ENCODE measurements around the gene TRPM3.
"Not testable (repeated sequence)": the region's sequence is repeated elsewhere in the genome, so short reads cannot be mapped to it uniquely, and the experiment has no call there.

Gene TRPM3

DNA sequence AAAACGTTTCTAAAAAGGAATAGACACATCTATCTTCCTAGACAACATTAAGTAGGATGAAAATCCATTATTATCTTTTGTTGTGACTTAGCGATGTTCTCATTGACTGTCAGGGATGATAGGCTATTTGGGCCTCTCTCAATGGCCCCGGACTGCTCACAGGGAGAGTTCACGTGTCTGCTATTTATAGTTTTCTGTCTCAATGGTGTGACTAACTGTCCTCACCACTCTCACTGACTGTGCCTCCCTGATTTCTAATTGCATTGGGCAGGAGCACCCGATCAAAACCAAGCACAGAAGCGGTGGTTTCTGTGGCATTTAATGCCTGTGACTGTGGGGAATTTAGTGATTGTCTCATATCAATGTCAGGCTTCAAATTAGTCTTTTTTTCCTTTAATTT is 420.3 kb downstream of the TRPM3 start:
- no peak for DNase-seq

- DNase-seq: no peak
Measured at GRCh38 chr9:70696694-70697335, 424.6 kb downstream of the TRPM3 start.

DNA sequence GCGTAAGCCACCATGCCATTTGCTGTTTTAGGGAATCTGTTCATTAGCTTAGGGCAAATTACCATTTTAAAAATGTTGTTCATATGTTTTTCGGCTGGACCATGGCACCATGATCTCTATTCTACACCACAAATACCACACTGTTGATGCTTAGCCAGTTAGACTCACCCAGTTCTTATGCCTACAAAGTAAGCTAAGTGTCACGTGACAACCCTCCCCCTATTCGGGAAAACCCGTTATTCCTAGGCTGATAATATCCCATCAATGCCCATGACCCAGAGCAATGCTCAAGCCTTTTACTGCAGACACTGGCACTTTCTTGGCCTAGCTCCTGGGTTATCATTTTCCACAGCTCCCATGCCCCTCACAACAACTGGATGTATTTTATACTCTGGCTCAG is 426.7 kb downstream of the TRPM3 start:
- DNase-seq: no peak

DNA sequence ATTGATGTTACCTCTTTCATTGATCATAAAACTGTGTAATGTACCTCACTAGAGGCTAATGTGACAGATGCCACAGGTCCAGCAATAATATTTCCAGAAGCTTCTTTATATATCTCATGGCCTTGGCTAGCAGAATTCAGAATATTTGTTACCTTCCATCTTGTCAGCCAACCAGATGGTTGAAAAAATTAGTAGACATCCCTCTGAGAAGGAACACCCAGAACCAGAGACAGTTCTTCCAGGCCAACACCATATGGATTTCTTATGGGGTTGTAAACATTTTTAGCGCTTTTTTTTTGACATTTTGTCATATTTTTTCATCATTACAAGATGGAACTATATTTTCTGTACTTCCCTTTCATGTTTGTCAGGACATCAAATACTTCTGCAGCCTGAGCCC is 428.2 kb downstream of the TRPM3 start:
- no peak for DNase-seq

DNA sequence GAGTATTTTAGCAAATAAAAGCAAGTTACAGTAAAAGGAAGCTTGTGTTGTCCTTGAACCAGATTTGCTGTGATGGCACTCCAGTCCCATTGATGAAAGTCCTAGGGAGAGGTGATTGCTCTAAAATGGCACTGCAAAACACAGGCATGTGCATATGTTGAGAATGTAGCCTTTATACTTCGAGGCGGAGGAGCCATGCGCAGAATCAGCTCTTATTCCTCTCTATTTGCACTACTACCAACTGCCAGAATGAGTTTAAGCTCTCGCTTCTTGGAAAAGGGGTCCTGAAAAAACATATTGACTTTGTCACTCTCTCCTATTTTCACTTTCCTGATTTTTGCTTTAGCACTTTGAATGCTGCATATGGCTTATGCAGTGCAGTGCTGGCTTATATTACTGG is 429.0 kb downstream of the TRPM3 start:
- DNase-seq: no peak

GRCh38 chr9:70688704-70689103 is 432.7 kb downstream of the TRPM3 start:
- no peak for DNase-seq

GRCh38 chr9:70683841-70684240 is 437.6 kb downstream of the TRPM3 start:
- DNase-seq: no peak

- DNase-seq: no peak
Measured at GRCh38 chr9:70682298-70682697, 439.1 kb downstream of the TRPM3 start.

- no peak for DNase-seq
Measured at GRCh38 chr9:70679845-70680244, 441.6 kb downstream of the TRPM3 start.

GRCh38 chr9:70678153-70678552 is 443.3 kb downstream of the TRPM3 start:
- DNase-seq: no peak

DNA sequence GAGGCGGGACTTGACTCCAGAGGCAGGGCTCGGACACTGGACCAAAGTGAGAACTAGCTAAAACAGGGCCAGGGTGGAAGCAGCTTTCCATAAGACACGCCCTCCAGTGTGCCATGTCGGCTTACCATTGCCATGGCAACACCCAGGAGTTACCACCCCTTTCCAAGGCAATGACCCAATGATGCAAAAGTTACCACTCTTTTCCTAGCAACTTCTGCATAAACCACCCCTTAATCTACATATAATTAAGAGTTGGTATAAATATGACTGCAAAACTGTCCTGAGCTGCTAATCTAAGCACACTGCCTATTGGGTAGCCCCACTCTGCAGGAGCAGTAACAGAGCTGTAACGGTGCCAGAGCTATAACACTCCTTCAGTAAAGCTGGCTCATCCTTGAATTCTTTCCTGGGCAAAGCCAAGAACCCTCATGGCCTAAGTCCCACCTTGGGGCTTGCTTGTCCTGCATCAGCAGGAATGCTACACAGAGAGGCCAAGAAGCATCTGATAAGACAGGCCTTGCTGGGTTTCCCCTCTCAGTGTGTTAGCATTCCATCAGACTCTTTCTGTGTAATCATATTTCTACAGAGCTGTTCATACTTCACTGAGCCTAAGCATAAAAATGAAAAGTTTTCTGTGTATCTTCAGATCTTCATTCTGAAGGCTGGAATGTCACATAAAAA is 444.2 kb downstream of the TRPM3 start:
- no peak for DNase-seq

- no peak for DNase-seq
Measured at GRCh38 chr9:70675868-70676370, 445.5 kb downstream of the TRPM3 start.

DNA sequence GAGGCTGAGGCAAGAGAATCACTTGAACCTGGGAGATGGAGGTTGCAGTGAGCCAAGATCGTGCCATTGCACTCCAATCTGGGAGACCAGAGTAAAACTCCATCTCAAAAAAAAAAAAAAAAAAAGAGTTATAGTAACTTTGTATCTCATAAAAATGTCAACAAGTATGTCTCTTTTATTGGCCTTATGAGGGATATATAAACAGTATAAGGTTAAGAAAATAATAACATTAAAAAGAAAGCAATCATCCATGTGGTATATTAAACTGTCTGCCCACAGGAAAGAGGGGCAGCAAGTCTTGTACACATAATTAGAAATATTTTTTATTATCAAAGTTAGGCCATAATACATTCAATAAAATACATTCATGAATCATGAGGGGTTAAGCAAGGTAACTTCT is 447.6 kb downstream of the TRPM3 start:
- DNase-seq: no peak

- DNase-seq: no peak
Measured at GRCh38 chr9:70672161-70672649, 449.2 kb downstream of the TRPM3 start.

- DNase-seq: no peak
Measured at GRCh38 chr9:70668751-70669150, 452.7 kb downstream of the TRPM3 start.

- no peak for DNase-seq
Measured at GRCh38 chr9:70658765-70659164, 462.7 kb downstream of the TRPM3 start.

GRCh38 chr9:70656281-70656680 is 465.1 kb downstream of the TRPM3 start:
- DNase-seq: no peak

- DNase-seq: no peak
Measured at GRCh38 chr9:70654144-70654543, 467.3 kb downstream of the TRPM3 start.

GRCh38 chr9:70644627-70645026 is 476.8 kb downstream of the TRPM3 start:
- not testable (repeated sequence) for DNase-seq

DNA sequence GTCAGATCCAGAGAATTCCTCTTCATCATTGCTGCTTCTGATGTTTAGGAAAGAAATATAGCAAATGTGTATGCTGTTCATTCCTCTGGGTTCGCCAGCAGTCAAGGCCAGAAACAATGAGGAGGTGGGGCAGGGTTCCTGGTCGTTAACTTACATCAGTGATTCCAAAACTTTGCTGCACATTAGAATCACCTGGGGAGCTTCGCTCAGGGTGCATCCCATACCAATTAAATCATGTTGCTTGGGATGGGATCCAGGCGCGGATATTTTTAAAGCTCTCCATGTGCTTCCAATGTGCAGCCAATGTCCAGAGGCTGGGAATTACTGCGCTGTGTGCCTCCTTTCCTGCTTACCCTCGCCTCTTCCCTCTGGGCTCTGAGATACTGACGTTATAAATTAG is 479.1 kb downstream of the TRPM3 start:
- DNase-seq: no peak

DNA sequence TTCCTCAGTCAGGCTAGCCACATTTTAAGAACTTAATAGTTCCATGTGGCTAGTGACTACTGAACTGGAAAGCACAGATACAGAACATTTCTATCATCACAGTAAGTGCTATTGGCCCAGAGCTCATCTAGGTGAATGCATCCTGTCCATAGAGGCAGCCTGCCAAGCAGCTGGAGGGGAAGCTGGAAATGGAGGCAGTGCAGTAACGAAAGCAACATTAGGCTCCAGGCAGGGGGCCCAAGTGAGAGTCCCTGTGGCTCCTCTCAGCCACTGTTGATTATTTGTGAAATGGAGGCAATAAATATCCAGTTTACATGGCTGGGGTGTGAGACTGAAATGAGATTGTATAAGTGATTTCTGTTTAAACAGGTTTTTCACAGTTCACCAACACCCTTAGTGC is 479.8 kb downstream of the TRPM3 start:
- no peak for DNase-seq

DNA sequence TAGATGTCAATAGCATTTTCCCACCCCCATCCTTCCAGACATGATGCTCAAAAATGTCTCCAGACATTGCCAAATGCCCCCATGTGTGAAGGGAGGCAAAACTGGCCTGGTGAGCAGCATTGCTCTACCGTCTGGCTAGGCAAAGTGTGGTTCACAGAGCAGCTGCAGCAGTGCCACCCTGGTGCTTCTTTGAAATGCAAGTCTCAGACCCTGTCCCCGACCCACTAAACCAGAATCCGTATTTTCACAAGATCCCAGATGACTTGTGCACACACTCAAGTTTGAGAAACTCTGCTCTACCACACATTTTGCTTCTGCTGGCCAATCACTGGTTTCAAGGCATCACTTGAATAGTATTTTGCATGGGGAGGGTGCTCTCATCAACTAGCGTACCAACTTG is 480.4 kb downstream of the TRPM3 start:
- DNase-seq: no peak

DNA sequence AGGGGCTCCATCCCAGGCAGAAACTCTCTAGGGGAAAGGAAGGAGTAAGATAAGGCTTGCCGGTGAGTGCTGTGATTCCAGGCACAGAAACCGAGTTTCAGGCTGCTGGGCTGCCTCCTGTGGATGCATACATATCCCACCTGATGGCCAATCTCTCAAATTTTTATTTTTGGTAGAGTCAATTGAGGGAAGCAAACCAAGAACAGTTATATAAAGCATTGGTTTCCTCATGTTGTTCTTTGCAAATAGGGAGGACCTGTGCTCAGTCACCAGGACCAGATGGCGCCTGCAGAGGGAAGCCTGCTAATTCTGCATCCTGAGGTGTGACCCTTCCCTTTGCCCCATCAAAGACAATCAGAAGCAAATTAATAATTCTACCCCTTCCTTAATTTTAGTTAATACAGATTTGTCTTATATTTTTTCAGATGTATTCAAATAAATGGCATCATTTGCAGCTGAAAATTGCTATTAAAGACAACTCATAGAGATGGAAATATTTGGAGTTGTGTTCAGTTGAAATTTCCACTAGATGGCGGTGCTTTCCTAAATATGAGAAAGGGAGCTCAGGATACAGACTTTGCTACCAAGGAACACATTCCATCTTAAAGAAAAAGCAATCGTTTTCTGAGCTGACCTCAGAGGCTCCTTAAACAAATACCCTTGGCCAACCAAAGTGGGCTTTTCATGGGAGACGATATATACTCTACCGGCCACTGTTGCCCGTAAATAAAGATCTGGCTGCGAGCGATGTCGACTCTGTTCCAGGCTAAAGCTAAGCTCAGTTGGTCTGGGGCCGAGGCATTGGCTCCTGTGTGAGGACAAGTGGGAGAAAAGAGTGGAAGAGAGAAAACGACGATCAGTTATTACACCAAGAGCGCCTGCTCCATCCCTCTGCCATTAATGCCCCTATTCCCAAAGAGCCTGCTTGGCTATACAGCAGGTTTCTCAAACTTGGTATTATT is 481.3 kb downstream of the TRPM3 start:
- peak; percentile 33 for DNase-seq

Data from CD4-positive, alpha-beta T cell treated with Interleukin-21 for 1 hour (primary cell).